ENCODE results near the gene PHF13. TPM values are rescaled to one million over a fixed set of nuclear protein-coding genes. Genes with fewer than 3 reads are reported as not detected.

Gene PHF13
- total and polyA plus RNA-seq, 9 of the 15 experiments (the other 6 are each of a cell fraction or from before 2014, with no cell fraction given): 1.8 to 36.1 (median 11.7) TPM

DNA sequence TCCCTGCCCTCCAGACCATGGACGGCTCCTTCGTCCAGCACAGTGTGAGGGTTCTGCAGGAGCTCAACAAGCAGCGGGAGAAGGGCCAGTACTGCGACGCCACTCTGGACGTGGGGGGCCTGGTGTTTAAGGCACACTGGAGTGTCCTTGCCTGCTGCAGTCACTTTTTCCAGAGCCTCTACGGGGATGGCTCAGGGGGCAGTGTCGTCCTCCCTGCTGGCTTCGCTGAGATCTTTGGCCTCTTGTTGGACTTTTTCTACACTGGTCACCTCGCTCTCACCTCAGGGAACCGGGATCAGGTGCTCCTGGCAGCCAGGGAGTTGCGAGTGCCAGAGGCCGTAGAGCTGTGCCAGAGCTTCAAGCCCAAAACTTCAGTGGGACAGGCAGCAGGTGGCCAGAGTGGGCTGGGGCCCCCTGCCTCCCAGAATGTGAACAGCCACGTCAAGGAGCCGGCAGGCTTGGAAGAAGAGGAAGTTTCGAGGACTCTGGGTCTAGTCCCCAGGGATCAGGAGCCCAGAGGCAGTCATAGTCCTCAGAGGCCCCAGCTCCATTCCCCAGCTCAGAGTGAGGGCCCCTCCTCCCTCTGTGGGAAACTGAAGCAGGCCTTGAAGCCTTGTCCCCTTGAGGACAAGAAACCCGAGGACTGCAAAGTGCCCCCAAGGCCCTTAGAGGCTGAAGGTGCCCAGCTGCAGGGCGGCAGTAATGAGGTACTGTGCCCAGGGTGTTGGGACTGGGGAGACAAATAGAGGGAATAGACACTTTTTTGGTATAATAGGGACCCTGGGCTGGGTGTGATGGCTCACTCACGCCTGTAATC, 32.7 kb upstream of the PHF13 start (continued):
- TF ChIP-seq, protein P1, sequence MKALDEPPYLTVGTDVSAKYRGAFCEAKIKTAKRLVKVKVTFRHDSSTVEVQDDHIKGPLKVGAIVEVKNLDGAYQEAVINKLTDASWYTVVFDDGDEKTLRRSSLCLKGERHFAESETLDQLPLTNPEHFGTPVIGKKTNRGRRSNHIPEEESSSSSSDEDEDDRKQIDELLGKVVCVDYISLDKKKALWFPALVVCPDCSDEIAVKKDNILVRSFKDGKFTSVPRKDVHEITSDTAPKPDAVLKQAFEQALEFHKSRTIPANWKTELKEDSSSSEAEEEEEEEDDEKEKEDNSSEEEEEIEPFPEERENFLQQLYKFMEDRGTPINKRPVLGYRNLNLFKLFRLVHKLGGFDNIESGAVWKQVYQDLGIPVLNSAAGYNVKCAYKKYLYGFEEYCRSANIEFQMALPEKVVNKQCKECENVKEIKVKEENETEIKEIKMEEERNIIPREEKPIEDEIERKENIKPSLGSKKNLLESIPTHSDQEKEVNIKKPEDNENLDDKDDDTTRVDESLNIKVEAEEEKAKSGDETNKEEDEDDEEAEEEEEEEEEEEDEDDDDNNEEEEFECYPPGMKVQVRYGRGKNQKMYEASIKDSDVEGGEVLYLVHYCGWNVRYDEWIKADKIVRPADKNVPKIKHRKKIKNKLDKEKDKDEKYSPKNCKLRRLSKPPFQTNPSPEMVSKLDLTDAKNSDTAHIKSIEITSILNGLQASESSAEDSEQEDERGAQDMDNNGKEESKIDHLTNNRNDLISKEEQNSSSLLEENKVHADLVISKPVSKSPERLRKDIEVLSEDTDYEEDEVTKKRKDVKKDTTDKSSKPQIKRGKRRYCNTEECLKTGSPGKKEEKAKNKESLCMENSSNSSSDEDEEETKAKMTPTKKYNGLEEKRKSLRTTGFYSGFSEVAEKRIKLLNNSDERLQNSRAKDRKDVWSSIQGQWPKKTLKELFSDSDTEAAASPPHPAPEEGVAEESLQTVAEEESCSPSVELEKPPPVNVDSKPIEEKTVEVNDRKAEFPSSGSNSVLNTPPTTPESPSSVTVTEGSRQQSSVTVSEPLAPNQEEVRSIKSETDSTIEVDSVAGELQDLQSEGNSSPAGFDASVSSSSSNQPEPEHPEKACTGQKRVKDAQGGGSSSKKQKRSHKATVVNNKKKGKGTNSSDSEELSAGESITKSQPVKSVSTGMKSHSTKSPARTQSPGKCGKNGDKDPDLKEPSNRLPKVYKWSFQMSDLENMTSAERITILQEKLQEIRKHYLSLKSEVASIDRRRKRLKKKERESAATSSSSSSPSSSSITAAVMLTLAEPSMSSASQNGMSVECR (CRISPR knock-in tag; IDR thresholded peaks at IDR 0.05): no peak; the same call in 1 of the 2 replicates
- TF ChIP-seq FOXP1 (CRISPR knock-in tag; IDR thresholded peaks at IDR 0.05) (no peak), EZH2 (IDR thresholded peaks at IDR 0.05; ENCODE audit: borderline replicate concordance, low read depth, low read length) (no peak), HDAC1 (IDR thresholded peaks at IDR 0.05) (no peak)
- TF ChIP-seq, protein P2, sequence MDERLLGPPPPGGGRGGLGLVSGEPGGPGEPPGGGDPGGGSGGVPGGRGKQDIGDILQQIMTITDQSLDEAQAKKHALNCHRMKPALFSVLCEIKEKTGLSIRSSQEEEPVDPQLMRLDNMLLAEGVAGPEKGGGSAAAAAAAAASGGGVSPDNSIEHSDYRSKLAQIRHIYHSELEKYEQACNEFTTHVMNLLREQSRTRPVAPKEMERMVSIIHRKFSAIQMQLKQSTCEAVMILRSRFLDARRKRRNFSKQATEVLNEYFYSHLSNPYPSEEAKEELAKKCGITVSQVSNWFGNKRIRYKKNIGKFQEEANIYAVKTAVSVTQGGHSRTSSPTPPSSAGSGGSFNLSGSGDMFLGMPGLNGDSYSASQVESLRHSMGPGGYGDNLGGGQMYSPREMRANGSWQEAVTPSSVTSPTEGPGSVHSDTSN (CRISPR knock-in tag; IDR thresholded peaks at IDR 0.05; ENCODE audit: low read depth): no peak
- TF ChIP-seq, protein P2 (tag; conservative IDR thresholded peaks at IDR 0.05; ENCODE audit: low read depth): no peak
- TF ChIP-seq, protein P3, sequence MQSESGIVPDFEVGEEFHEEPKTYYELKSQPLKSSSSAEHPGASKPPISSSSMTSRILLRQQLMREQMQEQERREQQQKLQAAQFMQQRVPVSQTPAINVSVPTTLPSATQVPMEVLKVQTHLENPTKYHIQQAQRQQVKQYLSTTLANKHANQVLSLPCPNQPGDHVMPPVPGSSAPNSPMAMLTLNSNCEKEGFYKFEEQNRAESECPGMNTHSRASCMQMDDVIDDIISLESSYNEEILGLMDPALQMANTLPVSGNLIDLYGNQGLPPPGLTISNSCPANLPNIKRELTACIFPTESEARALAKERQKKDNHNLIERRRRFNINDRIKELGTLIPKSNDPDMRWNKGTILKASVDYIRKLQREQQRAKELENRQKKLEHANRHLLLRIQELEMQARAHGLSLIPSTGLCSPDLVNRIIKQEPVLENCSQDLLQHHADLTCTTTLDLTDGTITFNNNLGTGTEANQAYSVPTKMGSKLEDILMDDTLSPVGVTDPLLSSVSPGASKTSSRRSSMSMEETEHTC (IDR thresholded peaks at IDR 0.05): no peak

Measured in K562 (cell line).